SK-N-SH treated with all-trans-retinoic acid at 6 μM for 48 hours (cell line): ENCODE results near the gene AMMECR1.

Source experiments
- ATAC-seq: fragments of 200-7000 bp; cut with Tn5 transposase; 3 replicates; pipeline ENCODE4 v1.9.1; 2020; ENCODE audit warnings: mild to moderate bottlenecking, moderate library complexity
- ARNTL ChIP-seq: fragments of 450-650 bp; formaldehyde crosslinking; IDR thresholded peaks from 2 replicates; pipeline ENCODE4 v1.5.0; 2020; ENCODE audit warnings: low read depth, mild to moderate bottlenecking, moderate library complexity, borderline replicate concordance
- BACH2 ChIP-seq: fragments of 250-450 bp; sonication (Bioruptor Pico); IDR thresholded peaks from 2 replicates; pipeline ENCODE4 v1.9.0; 2021; ENCODE audit warnings: mild to moderate bottlenecking, borderline replicate concordance
- CREB5 ChIP-seq: fragments of 250-450 bp; sonication (Bioruptor Pico); IDR thresholded peaks from 2 replicates; pipeline ENCODE4 v1.5.1; 2020; ENCODE audit warnings: low read depth, mild to moderate bottlenecking, moderate library complexity
- CSDC2 ChIP-seq: fragments of 250-450 bp; sonication (Bioruptor Pico); IDR thresholded peaks from 2 replicates; pipeline ENCODE4 v1.5.0; 2020; ENCODE audit warnings: mild to moderate bottlenecking, moderate library complexity
- CSRNP3 ChIP-seq: fragments of 250-450 bp; sonication (Bioruptor Pico); IDR thresholded peaks from 2 replicates; pipeline ENCODE4 v1.5.1; 2021; ENCODE audit warnings: mild to moderate bottlenecking, moderate library complexity
- ESRRG ChIP-seq: fragments of 250-450 bp; sonication (Bioruptor Pico); IDR thresholded peaks from 2 replicates; pipeline ENCODE4 v1.6.1; 2021; ENCODE audit warnings: mild to moderate bottlenecking
- ISL1 ChIP-seq: fragments of 250-450 bp; sonication (Bioruptor Pico); IDR thresholded peaks from 2 replicates; pipeline ENCODE4 v2.1.2; 2022; ENCODE audit warnings: mild to moderate bottlenecking, moderate library complexity
- POU6F1 ChIP-seq: fragments of 250-450 bp; sonication (Bioruptor Pico); IDR thresholded peaks from 2 replicates; pipeline ENCODE4 v1.8.0; 2021; ENCODE audit warnings: low read depth, mild to moderate bottlenecking, moderate library complexity, borderline replicate concordance
- PPARA ChIP-seq: fragments of 250-450 bp; sonication (Bioruptor Pico); IDR thresholded peaks from 2 replicates; pipeline ENCODE4 v1.5.0; 2020; ENCODE audit warnings: mild to moderate bottlenecking, borderline replicate concordance
- RARB ChIP-seq: fragments of 250-450 bp; sonication (Bioruptor Pico); IDR thresholded peaks from 2 replicates; pipeline ENCODE4 v1.8.0; 2021; ENCODE audit warnings: mild to moderate bottlenecking, moderate library complexity
- SNAI2 ChIP-seq: fragments of 250-450 bp; sonication (Bioruptor Pico); IDR thresholded peaks from 2 replicates; pipeline ENCODE4 v1.5.0; 2020; ENCODE audit warnings: mild to moderate bottlenecking, moderate library complexity
- TCF4 ChIP-seq: fragments of 250-450 bp; sonication (Bioruptor Pico); IDR thresholded peaks from 2 replicates; pipeline ENCODE4 v1.8.0; 2021; ENCODE audit warnings: mild to moderate bottlenecking, moderate library complexity, borderline replicate concordance
- TOX ChIP-seq: fragments of 250-450 bp; sonication (Bioruptor Pico); IDR thresholded peaks from 2 replicates; pipeline ENCODE4 v1.8.0; 2021; ENCODE audit warnings: mild to moderate bottlenecking, moderate library complexity, borderline replicate concordance
- TSHZ2 ChIP-seq: fragments of 250-450 bp; sonication (Bioruptor Pico); IDR thresholded peaks from 2 replicates; pipeline ENCODE4 v1.5.0; 2020; ENCODE audit warnings: mild to moderate bottlenecking, moderate library complexity
- ZC3H10 ChIP-seq: fragments of 250-450 bp; sonication (Bioruptor Pico); IDR thresholded peaks from 2 replicates; pipeline ENCODE4 v1.5.1; 2021; ENCODE audit warnings: mild to moderate bottlenecking, moderate library complexity
- ZFP3 ChIP-seq: fragments of 250-450 bp; sonication (Bioruptor Pico); IDR thresholded peaks from 2 replicates; pipeline ENCODE4 v1.5.0; 2020; ENCODE audit warnings: mild to moderate bottlenecking, moderate library complexity
- ZNF565 ChIP-seq: fragments of 450-650 bp; formaldehyde crosslinking; conservative IDR thresholded peaks from 2 replicates; pipeline ENCODE4 v1.5.0; 2020; ENCODE audit warnings: low read depth, mild to moderate bottlenecking, moderate library complexity
- ZNF70 ChIP-seq: fragments of 450-650 bp; formaldehyde crosslinking; IDR thresholded peaks from 2 replicates; pipeline ENCODE4 v1.5.0; 2020; ENCODE audit warnings: mild to moderate bottlenecking, moderate library complexity
- ZNF8 ChIP-seq: fragments of 450-650 bp; formaldehyde crosslinking; IDR thresholded peaks from 2 replicates; pipeline ENCODE4 v1.5.0; 2020; ENCODE audit warnings: mild to moderate bottlenecking, moderate library complexity

The AMMECR1 gene

GRCh38 chrX:110293658-110294057, 24.2 kb downstream of the AMMECR1 start:
- no peak for TF ChIP-seq ZFP3 (CRISPR knock-in tag)
- TF ChIP-seq BACH2 (CRISPR knock-in tag), result no peak
- TF ChIP-seq TSHZ2 (CRISPR knock-in tag), result no peak
- no peak for TF ChIP-seq CSRNP3 (CRISPR knock-in tag)
- peak; percentile 50; the same call in 2 of the 3 replicates for ATAC-seq

- no peak for ATAC-seq
- no peak for TF ChIP-seq ESRRG (CRISPR knock-in tag)
- no peak for TF ChIP-seq TSHZ2 (CRISPR knock-in tag)
- no peak for TF ChIP-seq CREB5
- TF ChIP-seq TOX (CRISPR knock-in tag), result no peak
- TF ChIP-seq PPARA (CRISPR knock-in tag), result no peak
- TF ChIP-seq SNAI2 (CRISPR knock-in tag), result no peak
- no peak for TF ChIP-seq POU6F1 (CRISPR knock-in tag)
Measured at GRCh38 chrX:110287605-110288004, 30.3 kb downstream of the AMMECR1 start.

- TF ChIP-seq ZC3H10 (CRISPR knock-in tag) (no peak), ISL1 (CRISPR knock-in tag) (0 out of 2 replicates have a peak, but pooled peaks have one; percentile 8), TOX (CRISPR knock-in tag) (no peak)
- peak; percentile 59 for ATAC-seq
Measured at GRCh38 chrX:110286106-110286505, 31.8 kb downstream of the AMMECR1 start.

- ATAC-seq, result peak; percentile 84
- TF ChIP-seq TCF4 (CRISPR knock-in tag) (no peak), ARNTL (CRISPR knock-in tag) (no peak), SNAI2 (CRISPR knock-in tag) (no peak), ZNF70 (CRISPR knock-in tag) (no peak), RARB (no peak), ZNF8 (no peak), ZC3H10 (CRISPR knock-in tag) (no peak), ESRRG (CRISPR knock-in tag) (no peak), ZNF565 (CRISPR knock-in tag) (no peak), CSDC2 (CRISPR knock-in tag) (no peak)
Measured at GRCh38 chrX:110284159-110284558, 33.7 kb downstream of the AMMECR1 start.
